ENCODE data around the gene ATP8B1. TPM values are rescaled to one million over a fixed set of nuclear protein-coding genes. Genes with fewer than 3 reads are reported as not detected.

Gene ATP8B1
- total RNA-seq, 2 donors from 2014 or later, result 263 to 359 TPM

DNA sequence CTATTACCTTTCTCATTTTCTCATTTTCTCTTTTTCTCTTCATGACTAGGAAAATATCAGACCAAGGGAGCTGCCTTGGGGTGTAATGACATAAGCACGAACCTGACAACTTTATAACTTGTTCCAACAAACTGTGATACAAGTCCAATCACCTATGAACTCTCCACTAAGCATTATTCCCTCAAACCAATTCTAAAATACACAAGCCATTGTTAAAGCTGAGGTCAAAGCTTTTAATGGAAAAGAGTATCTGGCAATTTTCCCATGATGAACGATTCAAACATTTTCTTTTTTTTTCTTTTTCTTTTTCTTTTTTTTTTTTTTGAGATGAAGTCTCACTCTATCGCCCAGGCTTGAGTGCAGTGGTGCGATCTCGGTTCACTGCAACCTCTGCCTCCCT, 133.1 kb downstream of the ATP8B1 start:
- Histone ChIP-seq H3K36me3 (no peaks in the 10 kb centered on the region), H3K9ac (ENCODE audit: low read depth in 2 of 2, low read length in 2 of 2) (no peak overlapping the region), H3K9me3 (no peaks in the 10 kb centered on the region), H3K4me3 (no peak overlapping the region), H3K4me1 (no peaks in the 10 kb centered on the region), H3K27ac (no peak overlapping the region), H3K27me3 (no peaks in the 10 kb centered on the region)
- intact Hi-C loops (cut with DNase I), result no loop called here
- no peak for TF ChIP-seq CTCF (IDR thresholded peaks at IDR 0.05)
- DNase-seq, result no peak

- no peaks in the 10 kb centered on the region for H3K36me3 ChIP-seq
- H3K9me3 ChIP-seq, result no peaks in the 10 kb centered on the region
- H3K4me1 ChIP-seq, result no peaks in the 10 kb centered on the region
- no peak overlapping the region for H3K27ac ChIP-seq
- TF ChIP-seq CTCF (IDR thresholded peaks at IDR 0.05), result no peak
- H3K4me3 ChIP-seq, result no peak overlapping the region
- intact Hi-C loops (cut with DNase I), result no loop called here
- no peak overlapping the region for H3K9ac ChIP-seq (ENCODE audit: low read depth in 2 of 2, low read length in 2 of 2)
- no peak for DNase-seq
- no peaks in the 10 kb centered on the region for H3K27me3 ChIP-seq
Observed at GRCh38 chr18:57668021-57668420, 135.1 kb downstream of the ATP8B1 start.

DNA sequence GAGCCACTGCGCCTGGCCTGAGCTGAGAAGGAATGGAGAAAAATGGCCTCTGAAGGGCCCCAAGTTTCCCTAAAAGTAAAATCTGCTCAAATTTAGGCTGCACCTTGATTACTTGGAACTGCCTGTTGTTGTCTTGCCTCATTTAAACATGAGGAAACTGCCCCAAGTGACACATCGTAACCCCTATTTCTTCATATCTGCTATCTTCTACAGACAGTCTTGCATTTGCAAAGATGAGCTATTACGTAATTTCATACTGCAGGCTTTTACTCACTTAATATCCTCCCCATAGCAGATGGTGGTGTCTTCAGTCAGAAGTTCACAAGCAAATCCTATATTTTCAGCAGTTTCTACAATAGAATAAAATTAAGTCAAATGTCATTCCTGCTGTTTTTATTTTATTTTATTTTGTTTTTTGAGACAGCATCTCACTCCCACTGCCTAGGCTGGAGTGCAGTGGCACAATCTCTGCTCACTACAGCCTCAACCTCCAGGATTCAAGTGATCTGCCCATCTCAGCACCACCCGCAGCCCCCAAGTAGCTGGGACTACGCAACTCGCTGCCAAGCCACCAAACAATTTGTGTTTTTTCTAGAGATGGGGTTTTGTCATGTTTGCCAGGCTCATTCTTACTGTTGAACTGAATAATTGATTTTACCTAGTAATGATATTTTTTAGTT, 136.2 kb downstream of the ATP8B1 start:
- H3K27me3 ChIP-seq, result no peaks in the 10 kb centered on the region
- H3K36me3 ChIP-seq, result no peaks in the 10 kb centered on the region
- no peak overlapping the region for H3K27ac ChIP-seq
- H3K9me3 ChIP-seq, result no peaks in the 10 kb centered on the region
- no peak for DNase-seq
- H3K4me3 ChIP-seq, result no peak overlapping the region
- intact Hi-C loops (cut with DNase I), result no loop called here
- TF ChIP-seq CTCF (IDR thresholded peaks at IDR 0.05), result no peak
- H3K4me1 ChIP-seq, result no peaks in the 10 kb centered on the region
- H3K9ac ChIP-seq (ENCODE audit: low read depth in 2 of 2, low read length in 2 of 2), result no peak overlapping the region

- Histone ChIP-seq H3K27me3 (no peaks in the 10 kb centered on the region), H3K36me3 (peaks cover 3% of the 10 kb centered on the region), H3K27ac (no peak overlapping the region), H3K9me3 (no peaks in the 10 kb centered on the region), H3K4me1 (no peaks in the 10 kb centered on the region), H3K9ac (ENCODE audit: low read depth in 2 of 2, low read length in 2 of 2) (no peak overlapping the region), H3K4me3 (no peak overlapping the region)
- no peak for TF ChIP-seq CTCF (IDR thresholded peaks at IDR 0.05)
- no peak for DNase-seq
- intact Hi-C loops (cut with DNase I), result no loop called here
Observed at GRCh38 chr18:57664568-57665165, 138.4 kb downstream of the ATP8B1 start.

- peaks cover 4% of the 10 kb centered on the region for H3K36me3 ChIP-seq
- no peaks in the 10 kb centered on the region for H3K4me1 ChIP-seq
- TF ChIP-seq CTCF (IDR thresholded peaks at IDR 0.05), result no peak
- no peak overlapping the region for H3K4me3 ChIP-seq
- no peak overlapping the region for H3K9ac ChIP-seq (ENCODE audit: low read depth in 2 of 2, low read length in 2 of 2)
- no peak for DNase-seq
- intact Hi-C loops (cut with DNase I), result no loop called here
- H3K27me3 ChIP-seq, result no peaks in the 10 kb centered on the region
- no peaks in the 10 kb centered on the region for H3K9me3 ChIP-seq
- H3K27ac ChIP-seq, result no peak overlapping the region
Observed at GRCh38 chr18:57660961-57661360, 142.2 kb downstream of the ATP8B1 start.

All from colonic mucosa (tissue), 4 donors.